SH-SY5Y (cell line): ENCODE measurements around the gene TFPT.

Experiments used
- GATA2 ChIP-seq: IDR thresholded peaks from 2 replicates; pipeline ENCODE4 v1.6.1; 2011; ENCODE audit warnings: mild to moderate bottlenecking, low read depth, low read length
- GATA3 ChIP-seq: IDR thresholded peaks from 2 replicates; pipeline ENCODE4 v1.6.1; 2011; ENCODE audit warnings: low read depth, mild to moderate bottlenecking, low read length, moderate library complexity

DNA sequence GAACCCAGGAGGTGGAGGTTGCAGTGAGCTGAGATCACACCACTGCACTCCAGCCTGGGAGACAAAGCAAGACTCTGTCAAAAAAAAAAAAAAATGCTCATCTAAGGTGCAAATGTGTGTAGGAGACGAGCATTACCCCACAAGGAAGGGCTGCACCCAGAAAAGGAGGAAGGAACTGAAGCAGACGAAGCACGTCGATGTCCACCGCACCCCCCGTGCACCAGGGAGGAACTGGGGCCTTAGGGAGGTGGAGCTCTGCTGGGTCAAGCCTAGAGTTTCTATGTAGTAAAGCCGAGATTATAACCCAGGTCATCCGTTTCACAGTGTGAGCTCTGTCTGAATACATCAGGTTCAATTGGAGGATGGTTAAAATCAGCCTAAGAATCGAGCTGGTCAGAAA lies 52.8 kb downstream of the TFPT start:
- TF ChIP-seq GATA2 = no peak
- no peak for TF ChIP-seq GATA3
